Fibroblast of lung (primary cell): Measurements from ENCODE around the gene CTDP1. TPM values are rescaled to one million over a fixed set of nuclear protein-coding genes. Genes with fewer than 3 reads are reported as not detected.

ENCODE experiments used
- DNase-seq, 2 donors: peaks; one replicate each; pipeline versions ENCODE4 v3.0.0 to v3.0.0-alpha.2; 2010; ENCODE audit warnings: low read depth in 2 of 2
- H2AFZ ChIP-seq: 2 replicates; pipeline ENCODE4 v1.5.1; 2012; ENCODE audit warnings: low read length, control low read depth, inconsistent platforms
- H3K27ac ChIP-seq: 2 replicates; pipeline ENCODE4 v1.5.1; 2011; ENCODE audit warnings: low read length, control low read depth; ENCODE audit not compliant: insufficient read depth
- H3K27me3 ChIP-seq: 2 replicates; pipeline ENCODE4 v1.5.1; 2011; ENCODE audit warnings: mild to moderate bottlenecking, low read length; ENCODE audit not compliant: control insufficient read depth, insufficient read depth
- H3K36me3 ChIP-seq: 2 replicates; pipeline ENCODE4 v1.5.1; 2011; ENCODE audit warnings: low read length; ENCODE audit not compliant: control insufficient read depth, insufficient read depth
- H3K4me1 ChIP-seq: 2 replicates; pipeline ENCODE4 v1.5.1; 2011; ENCODE audit warnings: low read length; ENCODE audit not compliant: control insufficient read depth, insufficient read depth; ENCODE audit errors: extremely low read depth
- H3K4me2 ChIP-seq: 2 replicates; pipeline ENCODE4 v1.5.1; 2011; ENCODE audit warnings: low read length, control low read depth; ENCODE audit not compliant: insufficient read depth; ENCODE audit errors: extremely low read depth
- H3K4me3 ChIP-seq, 4 experiments: fragments of 200-600 bp in 1 of 4; sonication (generic) in 1 of 4; replicated peaks in 1 of 4; 2 replicates each; pipeline ENCODE4 v1.5.1; 2011 to 2016; ENCODE audit warnings: low read length in 4 of 4, low read depth in 3 of 4, mild to moderate bottlenecking in 3 of 4, control low read depth in 2 of 4, inconsistent platforms in 1 of 4, mixed read lengths in 1 of 4; ENCODE audit not compliant: insufficient read depth in 1 of 4; ENCODE audit errors: control extremely low read depth in 1 of 4
- H3K79me2 ChIP-seq: 2 replicates; pipeline ENCODE4 v1.5.1; 2012; ENCODE audit warnings: mild to moderate bottlenecking, low read length, inconsistent platforms; ENCODE audit not compliant: control insufficient read depth, insufficient read depth
- H3K9ac ChIP-seq: 2 replicates; pipeline ENCODE4 v1.5.1; 2011; ENCODE audit warnings: mild to moderate bottlenecking, low read length, control low read depth; ENCODE audit not compliant: insufficient read depth
- H3K9me3 ChIP-seq: 2 replicates; pipeline ENCODE4 v1.5.1; 2012; ENCODE audit warnings: low read depth, low read length; ENCODE audit not compliant: control insufficient read depth, insufficient read depth
- H4K20me1 ChIP-seq: 2 replicates; pipeline ENCODE4 v1.5.1; 2011; ENCODE audit warnings: low read length; ENCODE audit not compliant: control insufficient read depth, insufficient read depth; ENCODE audit errors: extremely low read depth
- CTCF ChIP-seq, 2 donors: IDR thresholded peaks in 1 of 2; conservative IDR thresholded peaks in 1 of 2; 1 replicate in 1 of 2; 2 replicates in 1 of 2; pipeline ENCODE4 v1.5.1; 2011 to 2012; ENCODE audit warnings: low read length in 2 of 2, control low read depth in 1 of 2, inconsistent platforms in 1 of 2, low read depth in 1 of 2, mild to moderate bottlenecking in 1 of 2
- EZH2 ChIP-seq: IDR thresholded peaks from 2 replicates; pipeline ENCODE4 v1.5.1; 2012; ENCODE audit warnings: low read length, control low read depth, mild to moderate bottlenecking; ENCODE audit errors: missing control alignments
- polyA plus RNA-seq, 2 donors: library from polyadenylated mRNA; depleted of rRNA in 1 of 2; stranded (reverse) in 1 of 2; unstranded in 1 of 2; fragments of >200 nt; gene quantifications; 2 replicates each; pipeline ENCODE4 v1.2.1, GENCODE V29; 2011 to 2012; ENCODE audit warnings: missing spikeins in 1 of 2
- total RNA-seq: library from RNA; depleted of rRNA; stranded (reverse); fragments of >200 nt; gene quantifications from 2 replicates; pipeline ENCODE4 v1.2.1, GENCODE V29; 2014

CTDP1 gene
- total and polyA plus RNA-seq, 2 donors (not counting 1 experiment from before 2014, with no cell fraction given) = 6.4 to 24.8 TPM

DNA sequence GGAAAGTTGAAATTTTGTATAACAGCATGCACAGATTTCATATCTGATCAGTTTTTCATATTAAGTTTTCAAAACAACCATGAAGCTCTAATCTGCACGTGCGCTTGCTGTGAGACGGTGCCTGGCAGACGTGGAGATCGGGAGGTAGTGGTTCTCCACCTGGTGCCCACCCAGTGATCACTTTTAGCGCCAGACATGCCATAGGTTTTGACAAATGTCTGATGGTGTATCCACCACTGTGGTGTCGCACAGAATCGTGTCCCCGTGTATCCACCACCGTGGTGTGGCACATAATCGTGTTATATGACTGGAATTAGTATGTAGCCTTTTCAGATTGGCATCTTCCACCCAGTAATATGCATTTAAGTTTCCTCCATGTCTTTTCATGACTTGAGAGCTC lies 77.2 kb downstream of the CTDP1 start:
- H2AFZ ChIP-seq = no peak overlapping the region
- TF ChIP-seq EZH2 = no peak
- TF ChIP-seq CTCF (conservative IDR thresholded peaks at IDR 0.05 in 1 of 2, IDR thresholded peaks at IDR 0.05 in 1 of 2; ENCODE audit: low read depth in 1 of 2, low read length in 2 of 2) = no peak
- H3K27me3 ChIP-seq = no peaks in the 10 kb centered on the region
- no peaks in the 10 kb centered on the region for H3K4me1 ChIP-seq
- H4K20me1 ChIP-seq = no peaks in the 10 kb centered on the region
- no peaks in the 10 kb centered on the region for H3K79me2 ChIP-seq
- DNase-seq = no peak
- no peak overlapping the region for H3K9ac ChIP-seq
- no peaks in the 10 kb centered on the region for H3K9me3 ChIP-seq
- H3K4me2 ChIP-seq = no peak overlapping the region
- no peak overlapping the region for H3K27ac ChIP-seq
- H3K36me3 ChIP-seq = peaks cover 10% of the 10 kb centered on the region
- H3K4me3 ChIP-seq = no peak overlapping the region

DNA sequence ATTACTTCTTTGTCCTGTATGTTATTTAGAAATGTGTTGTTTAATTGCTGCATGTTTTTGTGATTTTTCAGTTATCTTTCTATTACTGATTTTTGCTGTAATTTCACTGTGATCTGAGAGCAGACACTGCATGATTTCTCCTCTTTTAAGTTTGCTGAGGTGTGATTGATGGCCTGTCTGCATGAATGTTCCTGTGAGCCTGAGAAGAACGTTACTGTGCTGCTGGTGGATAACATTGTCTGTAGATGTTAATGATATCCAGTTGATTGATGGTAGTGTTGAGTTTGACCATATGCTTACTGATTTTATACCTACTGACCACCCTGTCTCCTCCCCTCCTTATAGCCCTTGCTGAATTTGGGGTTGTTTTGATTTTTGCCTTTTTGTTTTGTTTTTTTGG lies 80.7 kb downstream of the CTDP1 start:
- no peaks in the 10 kb centered on the region for H3K9me3 ChIP-seq
- no peaks in the 10 kb centered on the region for H3K27me3 ChIP-seq
- no peak for DNase-seq
- no peak overlapping the region for H2AFZ ChIP-seq
- no peaks in the 10 kb centered on the region for H3K4me1 ChIP-seq
- no peaks in the 10 kb centered on the region for H3K79me2 ChIP-seq
- H3K9ac ChIP-seq = no peak overlapping the region
- no peaks in the 10 kb centered on the region for H4K20me1 ChIP-seq
- no peak overlapping the region for H3K4me2 ChIP-seq
- no peak overlapping the region for H3K4me3 ChIP-seq
- peaks cover 1% of the 10 kb centered on the region for H3K36me3 ChIP-seq
- TF ChIP-seq EZH2 = no peak
- no peak overlapping the region for H3K27ac ChIP-seq

DNA sequence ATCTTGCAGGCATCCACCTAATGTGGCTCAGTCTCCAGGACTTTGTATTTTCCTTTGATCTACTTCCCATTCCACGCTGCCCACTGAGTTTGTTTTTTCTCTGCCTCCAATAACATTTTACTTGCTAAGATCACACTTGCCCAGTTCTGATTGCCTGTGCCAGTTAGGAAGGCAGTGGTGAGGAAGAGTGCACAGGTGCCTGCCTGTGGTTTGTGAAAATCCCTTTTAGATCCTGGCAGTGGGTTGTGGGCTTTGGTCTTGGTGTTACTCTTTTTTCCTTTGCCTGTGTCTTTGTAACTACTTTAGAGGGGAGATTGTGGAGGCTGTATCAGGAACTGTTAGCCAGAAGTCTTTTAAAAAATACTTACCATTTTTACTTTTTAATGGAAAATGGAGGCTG lies 81.3 kb downstream of the CTDP1 start:
- H2AFZ ChIP-seq = no peak overlapping the region
- H3K27me3 ChIP-seq = no peaks in the 10 kb centered on the region
- no peak overlapping the region for H3K9ac ChIP-seq
- H3K4me2 ChIP-seq = no peak overlapping the region
- no peaks in the 10 kb centered on the region for H3K4me1 ChIP-seq
- H3K36me3 ChIP-seq = no peaks in the 10 kb centered on the region
- H4K20me1 ChIP-seq = no peaks in the 10 kb centered on the region
- H3K9me3 ChIP-seq = no peaks in the 10 kb centered on the region
- DNase-seq = no peak
- H3K27ac ChIP-seq = no peak overlapping the region
- no peak for TF ChIP-seq CTCF (conservative IDR thresholded peaks at IDR 0.05 in 1 of 2, IDR thresholded peaks at IDR 0.05 in 1 of 2; ENCODE audit: low read depth in 1 of 2, low read length in 2 of 2)
- no peak for TF ChIP-seq EZH2
- H3K4me3 ChIP-seq = no peak overlapping the region
- H3K79me2 ChIP-seq = no peaks in the 10 kb centered on the region
